ENCODE measurements around the gene BNC2.
"Not testable (repeated sequence)": the region's sequence is repeated elsewhere in the genome, so short reads cannot be mapped to it uniquely, and the experiment has no call there.

BNC2 gene

GRCh38 chr9:16449076-16449730 is 421.3 kb downstream of the BNC2 start:
- DNase-seq (ENCODE audit: low read depth) = no peak

- no peak for DNase-seq (ENCODE audit: low read depth)
Observed at GRCh38 chr9:16447946-16448345, 422.5 kb downstream of the BNC2 start.

GRCh38 chr9:16446636-16447035 is 423.8 kb downstream of the BNC2 start:
- no peak for DNase-seq (ENCODE audit: low read depth)

GRCh38 chr9:16445141-16445920 is 425.1 kb downstream of the BNC2 start:
- DNase-seq (ENCODE audit: low read depth) = no peak

GRCh38 chr9:16442622-16443021 is 427.8 kb downstream of the BNC2 start:
- DNase-seq (ENCODE audit: low read depth) = no peak

GRCh38 chr9:16441791-16442190 is 428.7 kb downstream of the BNC2 start:
- no peak for DNase-seq (ENCODE audit: low read depth)

- not testable (repeated sequence) for DNase-seq (ENCODE audit: low read depth)
Observed at GRCh38 chr9:16438831-16439230, 431.6 kb downstream of the BNC2 start.

- DNase-seq (ENCODE audit: low read depth) = no peak
Observed at GRCh38 chr9:16436545-16436944, 433.9 kb downstream of the BNC2 start.

GRCh38 chr9:16434526-16434925 is 435.9 kb downstream of the BNC2 start:
- DNase-seq (ENCODE audit: low read depth) = no peak

- no peak for DNase-seq (ENCODE audit: low read depth)
Observed at GRCh38 chr9:16433494-16433893, 437.0 kb downstream of the BNC2 start.

GRCh38 chr9:16431666-16432392 is 438.6 kb downstream of the BNC2 start:
- no peak for DNase-seq (ENCODE audit: low read depth)

- no peak for DNase-seq (ENCODE audit: low read depth)
Observed at GRCh38 chr9:16429671-16430070, 440.8 kb downstream of the BNC2 start.

GRCh38 chr9:16427873-16428427 is 442.5 kb downstream of the BNC2 start:
- DNase-seq (ENCODE audit: low read depth) = no peak

GRCh38 chr9:16426716-16427115 is 443.8 kb downstream of the BNC2 start:
- no peak for DNase-seq (ENCODE audit: low read depth)

- no peak for DNase-seq (ENCODE audit: low read depth)
Observed at GRCh38 chr9:16425562-16426231, 444.8 kb downstream of the BNC2 start.

GRCh38 chr9:16422114-16422513 is 448.4 kb downstream of the BNC2 start:
- no peak for DNase-seq (ENCODE audit: low read depth)

GRCh38 chr9:16421532-16421931 is 448.9 kb downstream of the BNC2 start:
- no peak for DNase-seq (ENCODE audit: low read depth)

GRCh38 chr9:16419124-16419523 is 451.3 kb downstream of the BNC2 start:
- DNase-seq (ENCODE audit: low read depth) = no peak

GRCh38 chr9:16418721-16419120 is 451.7 kb downstream of the BNC2 start:
- DNase-seq (ENCODE audit: low read depth) = no peak

- DNase-seq (ENCODE audit: low read depth) = no peak
Observed at GRCh38 chr9:16417749-16418148, 452.7 kb downstream of the BNC2 start.

GRCh38 chr9:16417161-16417560 is 453.3 kb downstream of the BNC2 start:
- DNase-seq (ENCODE audit: low read depth) = no peak

GRCh38 chr9:16414451-16414850 is 456.0 kb downstream of the BNC2 start:
- no peak for DNase-seq (ENCODE audit: low read depth)

Data from stimulated activated CD8-positive, alpha-beta memory T cell treated with anti-CD3 and anti-CD28 coated beads, Interleukin-12 subunit alpha, Interleukin-12 subunit beta, amount 100 ng/mL, for 4 hours (primary cell).